GM12875 (cell line): ENCODE results near the gene CDC42SE1.

Experiments
- H3K4me3 ChIP-seq: one replicate; pipeline ENCODE4 v1.5.1; 2011; ENCODE audit warnings: low read depth, low read length, control low read depth
- CTCF ChIP-seq: IDR thresholded peaks from 2 replicates; pipeline ENCODE4 v1.5.1; 2011; ENCODE audit warnings: low read depth, mild to moderate bottlenecking, control low read depth, inconsistent platforms, low read length, moderate library complexity, borderline replicate concordance; ENCODE audit not compliant: insufficient read depth

Gene CDC42SE1

DNA sequence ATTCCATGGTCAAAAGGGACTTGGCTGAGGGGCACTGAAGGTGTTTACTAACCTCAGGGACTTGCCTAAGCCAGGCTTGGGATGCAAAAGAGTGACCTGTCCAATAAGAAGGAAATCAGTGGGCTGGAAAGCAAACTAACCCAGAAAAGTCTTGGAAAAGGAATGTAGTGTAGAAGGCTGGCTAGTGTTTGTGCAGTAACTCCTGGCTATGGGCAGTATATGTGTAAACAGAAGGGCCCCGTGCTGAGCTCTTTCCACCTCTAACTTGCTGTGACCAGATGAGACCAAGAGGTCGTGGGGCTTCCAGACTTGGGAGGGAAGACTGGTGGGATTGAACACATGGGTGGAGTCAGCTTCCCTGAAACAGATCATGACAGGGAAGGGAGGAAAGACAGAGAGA is 56.8 kb downstream of the CDC42SE1 start:
- TF ChIP-seq CTCF = no peak
- no peak overlapping the region for H3K4me3 ChIP-seq

GRCh38 chr1:151002051-151002450 is 57.4 kb downstream of the CDC42SE1 start:
- no peak for TF ChIP-seq CTCF
- no peak overlapping the region for H3K4me3 ChIP-seq

DNA sequence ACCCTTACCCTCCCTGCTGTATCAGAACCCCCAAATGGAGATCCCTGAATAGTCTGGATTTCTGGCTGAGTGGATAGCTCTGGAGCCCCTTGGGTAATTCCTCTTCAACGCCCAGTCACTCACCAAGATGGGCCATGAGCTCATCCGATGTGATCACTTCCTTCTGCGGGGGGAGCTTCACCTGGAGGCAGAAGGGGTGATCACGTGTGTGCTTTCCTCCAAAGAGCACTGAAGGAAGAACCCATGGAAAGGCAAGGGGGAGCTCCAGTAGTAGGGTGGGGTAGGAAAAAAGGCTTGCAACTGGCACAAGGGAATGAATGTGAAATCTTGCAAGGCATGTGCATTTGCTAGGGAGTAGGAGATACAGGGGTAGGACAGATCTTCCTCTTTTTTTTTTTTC is 57.8 kb downstream of the CDC42SE1 start:
- no peak for TF ChIP-seq CTCF
- no peak overlapping the region for H3K4me3 ChIP-seq
